ENCODE results near the gene RYR3. TPM values are rescaled to one million over a fixed set of nuclear protein-coding genes. Genes with fewer than 3 reads are reported as not detected.

Gene RYR3
- total RNA-seq, 1 experiment from 2014 or later: not detected

GRCh38 chr15:33600212-33600611 lies 289.4 kb downstream of the RYR3 start:
- Histone ChIP-seq H3K9me3 (ENCODE audit: low read depth, low read length, poor library complexity, severe bottlenecking) (no peaks in the 10 kb centered on the region), H3K27ac (ENCODE audit: low read depth, low read length, poor library complexity, severe bottlenecking) (no peak overlapping the region), H3K36me3 (ENCODE audit: insufficient read depth, low read length, poor library complexity, severe bottlenecking) (no peaks in the 10 kb centered on the region), H3K27me3 (replicated peaks; ENCODE audit: insufficient read depth, low read depth, low read length, poor library complexity) (peaks cover 6% of the 10 kb centered on the region), H3K4me3 (ENCODE audit: low read depth, low read length, poor library complexity, severe bottlenecking) (no peak overlapping the region), H3K4me1 (ENCODE audit: insufficient read depth, low read length, poor library complexity, severe bottlenecking) (no peaks in the 10 kb centered on the region)
- BruUV-seq (replicated peaks): no TSS peak
- ChIA-PET CTCF (no interaction called here), POLR2A (ENCODE audit: low non-redundant PET) (no interaction called here)
- TF ChIP-seq EZH2 (IDR thresholded peaks at IDR 0.05; ENCODE audit: borderline replicate concordance, low read depth, low read length, poor library complexity, severe bottlenecking) (no peak), CTCF (conservative IDR thresholded peaks at IDR 0.05; ENCODE audit: low read depth, low read length) (no peak)
- DNase-seq (ENCODE audit: low spot score): no peak
- intact Hi-C loops (cut with micrococcal nuclease; ENCODE audit: unreplicated experiment): no loop called here

- no peak for DNase-seq (ENCODE audit: low spot score)
- Histone ChIP-seq H3K36me3 (ENCODE audit: insufficient read depth, low read length, poor library complexity, severe bottlenecking) (no peaks in the 10 kb centered on the region), H3K9me3 (ENCODE audit: low read depth, low read length, poor library complexity, severe bottlenecking) (no peaks in the 10 kb centered on the region), H3K4me3 (ENCODE audit: low read depth, low read length, poor library complexity, severe bottlenecking) (no peak overlapping the region), H3K27me3 (replicated peaks; ENCODE audit: insufficient read depth, low read depth, low read length, poor library complexity) (peaks cover 6% of the 10 kb centered on the region), H3K27ac (ENCODE audit: low read depth, low read length, poor library complexity, severe bottlenecking) (no peak overlapping the region), H3K4me1 (ENCODE audit: insufficient read depth, low read length, poor library complexity, severe bottlenecking) (no peaks in the 10 kb centered on the region)
- POLR2A ChIA-PET (ENCODE audit: low non-redundant PET): no interaction called here
- no peak for TF ChIP-seq CTCF (conservative IDR thresholded peaks at IDR 0.05; ENCODE audit: low read depth, low read length)
- no peak for TF ChIP-seq EZH2 (IDR thresholded peaks at IDR 0.05; ENCODE audit: borderline replicate concordance, low read depth, low read length, poor library complexity, severe bottlenecking)
- CTCF ChIA-PET: no interaction called here
- intact Hi-C loops (cut with micrococcal nuclease; ENCODE audit: unreplicated experiment): no loop called here
- BruUV-seq (replicated peaks): no TSS peak
Observed at GRCh38 chr15:33601461-33601860, 290.7 kb downstream of the RYR3 start.

GRCh38 chr15:33608714-33609113 lies 297.9 kb downstream of the RYR3 start:
- H3K27ac ChIP-seq (ENCODE audit: low read depth, low read length, poor library complexity, severe bottlenecking): no peak overlapping the region

More at GRCh38 chr15:33608714-33609113, 297.9 kb downstream of the RYR3 start:
- BruUV-seq (replicated peaks): no TSS peak
- intact Hi-C loops (cut with micrococcal nuclease; ENCODE audit: unreplicated experiment): no loop called here
- Histone ChIP-seq H3K9me3 (ENCODE audit: low read depth, low read length, poor library complexity, severe bottlenecking) (no peaks in the 10 kb centered on the region), H3K4me3 (ENCODE audit: low read depth, low read length, poor library complexity, severe bottlenecking) (no peak overlapping the region), H3K4me1 (ENCODE audit: insufficient read depth, low read length, poor library complexity, severe bottlenecking) (no peaks in the 10 kb centered on the region), H3K36me3 (ENCODE audit: insufficient read depth, low read length, poor library complexity, severe bottlenecking) (no peaks in the 10 kb centered on the region), H3K27me3 (replicated peaks; ENCODE audit: insufficient read depth, low read depth, low read length, poor library complexity) (peaks cover 6% of the 10 kb centered on the region)
- ChIA-PET POLR2A (ENCODE audit: low non-redundant PET) (no interaction called here), CTCF (no interaction called here)
- TF ChIP-seq CTCF (conservative IDR thresholded peaks at IDR 0.05; ENCODE audit: low read depth, low read length) (peak; percentile 34), EZH2 (IDR thresholded peaks at IDR 0.05; ENCODE audit: borderline replicate concordance, low read depth, low read length, poor library complexity, severe bottlenecking) (no peak)
- DNase-seq (ENCODE audit: low spot score): peak; percentile 18

Measured in A673 (cell line).